ENCODE results near the gene PRM1.

The PRM1 gene

GRCh38 chr16:11232852-11233726 lies 48.0 kb downstream of the PRM1 start:
- DNase-seq, result no peak

GRCh38 chr16:11232302-11232851 lies 48.8 kb downstream of the PRM1 start:
- no peak for DNase-seq

GRCh38 chr16:11231367-11231970 lies 49.7 kb downstream of the PRM1 start:
- DNase-seq, result no peak
